ENCODE data around the gene SIRT3. TPM values are rescaled to one million over a fixed set of nuclear protein-coding genes. Genes with fewer than 3 reads are reported as not detected.

Gene SIRT3
- total and polyA plus RNA-seq, 11 donors: 21.2 to 46.5 (median 27.3) TPM

DNA sequence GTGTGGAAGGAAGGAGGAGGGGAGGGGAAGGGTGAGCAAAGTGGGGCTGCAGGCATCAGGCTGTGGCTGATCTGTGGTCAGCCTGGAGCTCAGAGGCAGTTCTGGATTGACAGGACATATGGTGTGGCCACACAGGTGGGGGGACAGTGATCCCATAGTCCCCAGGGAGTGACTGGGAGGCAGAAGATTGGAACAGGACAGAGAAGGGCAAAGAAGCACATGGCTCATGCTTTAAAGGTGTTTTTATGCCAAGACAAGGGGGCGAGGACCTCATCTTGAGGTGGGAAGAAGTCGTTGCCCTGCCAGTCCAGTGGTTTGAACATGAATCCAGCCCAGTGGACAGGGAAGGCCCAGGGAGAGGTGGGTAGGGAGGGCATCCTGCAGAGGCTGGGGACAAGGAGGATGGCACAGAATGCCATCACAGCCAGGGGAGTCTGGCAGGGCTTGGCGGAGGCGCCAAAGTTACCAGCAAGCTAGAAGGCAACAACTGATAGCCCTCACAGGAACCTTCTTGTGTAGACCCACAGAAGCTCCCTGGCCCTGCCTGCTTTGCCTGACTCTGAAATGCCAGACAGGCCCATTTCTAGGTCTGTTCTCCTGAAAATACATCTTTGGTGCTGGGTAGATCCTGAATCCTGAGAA is 32.1 kb downstream of the SIRT3 start:
- ATAC-seq: no peak
- Histone ChIP-seq H3K9me3 (no peaks in the 10 kb centered on the region), H3K4me3 (no peak overlapping the region), H3K27me3 (no peaks in the 10 kb centered on the region), H3K36me3 (peaks cover 0 to 56% (median 43%) of the 10 kb centered on the region in 9 donors), H3K4me1 (peaks cover 6 to 53% (median 19%) of the 10 kb centered on the region in 12 donors), H3K27ac (no peak overlapping the region)
- TF ChIP-seq, protein P1, sequence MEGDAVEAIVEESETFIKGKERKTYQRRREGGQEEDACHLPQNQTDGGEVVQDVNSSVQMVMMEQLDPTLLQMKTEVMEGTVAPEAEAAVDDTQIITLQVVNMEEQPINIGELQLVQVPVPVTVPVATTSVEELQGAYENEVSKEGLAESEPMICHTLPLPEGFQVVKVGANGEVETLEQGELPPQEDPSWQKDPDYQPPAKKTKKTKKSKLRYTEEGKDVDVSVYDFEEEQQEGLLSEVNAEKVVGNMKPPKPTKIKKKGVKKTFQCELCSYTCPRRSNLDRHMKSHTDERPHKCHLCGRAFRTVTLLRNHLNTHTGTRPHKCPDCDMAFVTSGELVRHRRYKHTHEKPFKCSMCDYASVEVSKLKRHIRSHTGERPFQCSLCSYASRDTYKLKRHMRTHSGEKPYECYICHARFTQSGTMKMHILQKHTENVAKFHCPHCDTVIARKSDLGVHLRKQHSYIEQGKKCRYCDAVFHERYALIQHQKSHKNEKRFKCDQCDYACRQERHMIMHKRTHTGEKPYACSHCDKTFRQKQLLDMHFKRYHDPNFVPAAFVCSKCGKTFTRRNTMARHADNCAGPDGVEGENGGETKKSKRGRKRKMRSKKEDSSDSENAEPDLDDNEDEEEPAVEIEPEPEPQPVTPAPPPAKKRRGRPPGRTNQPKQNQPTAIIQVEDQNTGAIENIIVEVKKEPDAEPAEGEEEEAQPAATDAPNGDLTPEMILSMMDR (IDR thresholded peaks at IDR 0.05): no peak
- TF ChIP-seq POLR2A (IDR thresholded peaks at IDR 0.05): no peak
- 90 to 98% (median 94%) methylated on average over 4 of the region's 4 CpGs for WGBS, 4 donors
- no peak for DNase-seq
- intact Hi-C loops (cut with DNase I): loop anchor here in 5 of 10 donors (5.0 to 10.0 kb wide), 6 partner anchors 91 to 311 kb away; partner anchors contain the start of genes B4GALNT4 (in 2 of the 5), IFITM5 (in 1 of the 5), PTDSS2 (in 1 of the 5) and RNH1 (in 1 of the 5)

DNA sequence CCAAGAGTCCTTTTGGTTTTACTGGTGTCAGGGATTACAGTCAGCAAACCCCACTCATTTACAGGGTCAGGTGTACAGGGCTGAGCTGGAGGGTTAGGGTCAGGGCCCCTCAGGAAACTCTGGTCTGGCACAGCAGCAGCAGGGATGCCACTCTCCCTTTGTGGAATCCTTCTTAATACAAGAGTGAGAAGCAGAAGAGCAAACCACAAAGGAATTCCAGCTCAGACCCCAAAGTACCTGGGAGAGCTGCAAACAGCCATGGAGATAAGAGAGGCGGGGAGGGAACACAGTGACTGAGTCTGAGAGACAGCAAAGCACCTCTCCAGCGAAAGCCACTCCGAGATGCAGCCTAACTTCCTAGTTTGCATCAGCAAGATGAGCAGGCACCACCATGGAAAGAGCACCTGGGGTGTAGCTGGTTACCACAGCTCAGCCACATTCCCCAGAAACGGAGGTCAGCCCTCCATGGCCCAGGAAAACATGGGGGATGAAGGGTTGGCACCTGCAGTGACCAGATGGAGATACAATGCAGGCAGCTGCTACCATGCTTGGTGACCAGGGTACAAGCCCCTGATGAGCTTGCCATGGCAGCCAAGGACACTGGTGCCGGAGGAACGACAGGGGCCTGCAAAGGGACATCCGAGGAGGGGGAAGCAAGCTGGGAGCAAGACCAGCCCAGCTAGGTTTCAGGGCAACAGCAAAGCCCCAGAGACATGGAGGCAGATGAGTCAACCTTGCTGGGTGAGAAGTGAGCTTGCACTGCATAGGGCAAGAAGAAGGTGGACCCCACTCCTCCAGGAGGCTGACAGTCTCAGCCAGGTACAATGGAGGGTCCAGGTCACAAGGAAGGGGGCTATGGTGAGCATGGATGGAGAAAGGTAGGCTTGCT is 32.8 kb downstream of the SIRT3 start:
- Histone ChIP-seq H3K9me3 (no peaks in the 10 kb centered on the region), H3K4me3 (no peak overlapping the region), H3K4me1 (peaks cover 5 to 52% (median 18%) of the 10 kb centered on the region in 12 donors), H3K36me3 (peaks cover 0 to 56% (median 43%) of the 10 kb centered on the region in 9 donors), H3K27ac (no peak overlapping the region), H3K27me3 (no peaks in the 10 kb centered on the region)
- no peak for ATAC-seq
- no peak for DNase-seq
- 83 to 90% (median 88%) methylated on average over 4 to 7 of the region's 7 CpGs for WGBS, 4 donors
- TF ChIP-seq, protein P1 (IDR thresholded peaks at IDR 0.05): no peak
- TF ChIP-seq POLR2A (IDR thresholded peaks at IDR 0.05): no peak
- intact Hi-C loops (cut with DNase I): loop anchor here in 5 of 10 donors (5.0 to 10.0 kb wide), 6 partner anchors 92 to 312 kb away; partner anchors contain the start of genes B4GALNT4 (in 2 of the 5), IFITM5 (in 1 of the 5), PTDSS2 (in 1 of the 5) and RNH1 (in 1 of the 5)

DNA sequence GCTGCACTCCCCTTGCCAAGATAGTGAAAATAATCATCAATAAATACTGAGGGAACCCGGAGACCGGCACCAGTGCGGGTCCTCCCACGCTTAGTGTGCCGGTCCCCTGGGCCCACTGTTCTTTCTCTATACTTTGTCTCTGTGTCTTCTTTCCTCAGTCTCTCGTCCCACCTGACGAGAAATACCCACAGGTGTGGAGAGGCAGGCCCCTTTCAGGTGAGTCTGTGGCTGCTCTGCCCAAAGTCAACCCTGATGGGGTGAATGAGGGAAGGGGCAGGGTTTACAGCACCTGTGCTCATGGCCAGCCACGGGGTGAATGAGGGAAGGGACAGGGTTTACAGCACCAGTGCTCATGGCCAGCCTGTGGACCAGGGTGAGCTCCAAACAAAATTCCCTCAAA is 33.7 kb downstream of the SIRT3 start:
- H3K4me3 ChIP-seq: no peak overlapping the region
- no peaks in the 10 kb centered on the region for H3K9me3 ChIP-seq
- ATAC-seq (no peak), DNase-seq (no peak)
- H3K27me3 ChIP-seq: no peaks in the 10 kb centered on the region
- H3K36me3 ChIP-seq: peaks cover 0 to 56% (median 43%) of the 10 kb centered on the region in 9 donors
- WGBS, 4 donors: 75 to 84% (median 81%) methylated on average over 8 of the region's 8 CpGs
- intact Hi-C loops (cut with DNase I): loop anchor here in 5 of 10 donors (5.0 to 10.0 kb wide), 6 partner anchors 92 to 312 kb away; partner anchors contain the start of genes B4GALNT4 (in 2 of the 5), IFITM5 (in 1 of the 5), PTDSS2 (in 1 of the 5) and RNH1 (in 1 of the 5)
- peaks cover 5 to 52% (median 18%) of the 10 kb centered on the region in 12 donors for H3K4me1 ChIP-seq
- H3K27ac ChIP-seq: peak overlapping the region in 1 of 12 donors; percentile 20
- no peak for TF ChIP-seq POLR2A (IDR thresholded peaks at IDR 0.05)
- TF ChIP-seq, protein P1 (IDR thresholded peaks at IDR 0.05): no peak

Measured in heart left ventricle (tissue), 16 donors.